ENCODE measurements around the gene PNCK.

The PNCK gene

DNA sequence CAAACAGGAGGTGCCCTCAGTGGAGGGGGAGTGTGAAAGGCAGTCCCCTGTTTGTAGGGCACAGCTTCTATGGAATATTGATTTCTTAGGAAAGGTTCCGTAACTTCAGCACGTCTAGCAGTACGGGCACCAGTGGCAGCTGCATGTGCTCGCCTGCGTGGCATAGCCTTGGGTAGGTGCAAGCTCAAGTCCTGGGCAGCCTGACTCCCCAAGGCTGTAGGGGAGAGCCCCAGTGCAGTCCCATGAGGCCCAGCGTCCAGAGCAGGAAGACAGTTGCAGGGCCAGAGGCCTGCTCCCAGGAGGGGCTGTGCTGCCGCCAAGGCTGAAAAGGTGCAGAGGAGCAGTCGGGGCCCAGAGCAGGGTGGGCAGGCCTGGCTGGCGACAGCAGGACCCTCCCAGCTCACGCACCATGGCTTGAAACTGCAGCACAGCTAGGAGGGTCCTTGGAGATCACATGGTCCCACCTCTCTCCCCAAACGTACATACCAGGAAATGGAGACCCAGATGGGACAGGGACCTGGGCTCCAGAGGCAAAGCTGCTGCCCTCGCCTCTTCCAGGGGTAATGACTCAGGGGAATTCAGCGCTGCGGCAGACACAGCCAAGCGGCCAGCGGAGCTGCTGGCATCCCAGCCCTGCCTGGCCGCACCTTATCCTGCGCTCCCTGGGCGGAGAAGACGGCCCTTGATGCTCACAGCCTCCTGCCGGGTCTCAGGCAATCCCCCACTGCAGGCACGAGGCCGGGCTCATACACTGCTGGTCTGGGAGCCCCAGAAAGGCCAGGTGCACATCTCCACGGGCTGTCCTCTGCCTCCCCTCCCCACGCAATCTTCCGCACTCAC is 32.7 kb downstream of the PNCK start:
- DNase-seq = no peak

DNA sequence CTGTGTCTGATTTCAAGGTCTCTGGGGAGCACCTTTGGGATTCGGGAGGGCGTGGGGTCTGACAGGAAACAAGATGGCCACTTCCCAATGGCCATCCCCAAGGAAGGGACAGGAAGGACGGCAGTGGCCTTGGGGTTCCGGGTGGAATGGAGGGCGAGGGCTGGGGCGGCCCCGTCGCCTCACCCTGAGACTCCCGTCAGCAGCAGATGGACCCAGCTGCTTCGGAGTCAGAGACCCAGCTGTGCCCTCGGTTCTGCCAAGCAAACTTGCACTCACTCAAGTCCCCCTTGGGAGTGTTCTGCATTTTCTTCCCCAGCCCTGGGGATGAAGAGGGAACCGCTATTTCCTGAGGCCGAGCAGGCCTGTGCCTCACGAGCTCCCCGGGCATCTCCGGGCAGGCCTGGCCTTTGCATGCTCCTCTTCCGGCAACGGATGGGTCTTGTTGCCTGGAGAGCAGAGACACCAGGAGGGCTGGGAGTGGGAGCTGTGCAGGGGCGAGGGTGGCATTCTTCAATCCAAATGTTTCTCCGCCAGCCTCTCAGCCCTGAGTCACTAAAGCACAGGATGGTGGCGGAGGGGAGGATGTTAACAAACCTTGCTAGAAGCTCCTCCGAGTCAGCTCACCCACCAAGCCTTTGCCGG is 33.4 kb downstream of the PNCK start:
- DNase-seq = no peak

DNA sequence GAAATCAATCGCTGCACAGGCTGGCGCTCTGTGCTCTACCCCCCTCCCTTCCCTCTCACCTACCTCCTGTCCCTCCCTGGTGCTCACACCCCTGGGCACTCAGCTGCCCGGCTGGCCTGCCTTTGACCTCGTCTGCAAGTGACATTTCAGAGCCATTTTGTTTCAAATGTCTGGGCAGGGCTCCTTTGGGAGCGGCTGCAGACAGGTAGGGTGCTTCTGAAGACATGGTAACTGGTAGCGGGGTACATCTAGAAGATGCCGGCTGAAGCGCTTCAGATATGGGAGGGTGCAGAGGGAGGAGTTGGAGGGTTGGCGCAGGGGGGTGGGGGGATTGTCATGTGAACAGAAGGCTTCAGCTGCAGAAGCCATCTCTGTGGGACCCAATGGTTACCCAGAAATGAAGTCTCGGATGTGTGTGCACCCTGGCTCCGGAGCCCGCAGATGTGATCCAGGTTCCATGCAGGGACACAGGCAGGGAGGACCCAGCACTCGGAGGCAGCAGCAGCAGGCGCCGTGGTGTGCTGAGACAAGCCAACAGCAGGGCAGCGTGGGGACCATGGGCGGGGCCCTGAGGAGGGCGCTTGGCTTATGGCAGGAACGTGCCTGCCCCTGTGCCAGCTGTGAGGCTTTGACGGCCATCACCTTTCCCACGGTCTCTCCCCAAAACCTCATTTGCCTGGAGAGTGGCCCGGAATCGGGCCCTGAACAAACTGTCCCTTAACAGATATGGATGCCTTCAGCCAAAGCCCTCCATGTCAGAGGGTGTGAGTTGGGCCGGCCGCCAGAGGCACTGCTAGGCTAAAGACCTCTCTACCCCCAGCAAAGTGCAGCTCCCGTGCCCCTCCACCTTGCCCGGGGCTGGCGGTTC is 34.2 kb downstream of the PNCK start:
- DNase-seq = no peak

DNA sequence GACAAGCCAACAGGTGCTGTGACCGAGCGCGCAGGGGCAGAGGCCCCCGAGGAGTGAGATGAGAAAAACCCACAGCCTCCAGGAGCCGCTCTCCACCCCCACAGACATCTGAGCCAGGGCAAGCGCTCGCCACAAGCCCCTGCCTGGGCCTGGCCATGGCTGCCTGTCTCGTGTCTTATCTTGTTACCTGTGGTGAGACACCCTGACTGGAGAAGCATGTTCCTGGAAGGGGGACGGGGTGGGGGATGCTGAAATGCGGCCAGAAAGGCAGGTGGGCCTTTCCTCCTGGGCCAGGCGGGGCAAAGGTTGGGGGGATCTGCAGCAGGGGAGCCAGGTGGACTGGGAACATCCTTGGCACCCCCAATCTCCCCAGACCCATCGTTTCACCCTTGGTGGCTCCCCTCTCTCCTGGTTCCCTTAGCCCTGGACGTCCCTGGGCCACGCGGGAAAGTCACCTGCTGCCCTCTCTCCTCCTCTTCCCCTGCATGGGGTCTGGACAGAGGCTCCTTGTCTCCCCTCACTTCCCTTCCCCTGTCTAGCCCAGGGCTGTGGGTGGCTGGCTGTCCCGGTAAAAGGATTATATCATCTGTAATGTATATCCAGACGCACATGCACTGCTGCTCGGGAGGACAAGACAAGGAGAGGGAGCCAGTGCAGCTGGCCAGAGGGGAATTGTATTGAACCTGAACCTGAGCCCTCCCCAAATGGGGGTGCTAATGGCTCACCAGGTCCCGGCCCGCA is 35.0 kb downstream of the PNCK start:
- no peak for DNase-seq

DNA sequence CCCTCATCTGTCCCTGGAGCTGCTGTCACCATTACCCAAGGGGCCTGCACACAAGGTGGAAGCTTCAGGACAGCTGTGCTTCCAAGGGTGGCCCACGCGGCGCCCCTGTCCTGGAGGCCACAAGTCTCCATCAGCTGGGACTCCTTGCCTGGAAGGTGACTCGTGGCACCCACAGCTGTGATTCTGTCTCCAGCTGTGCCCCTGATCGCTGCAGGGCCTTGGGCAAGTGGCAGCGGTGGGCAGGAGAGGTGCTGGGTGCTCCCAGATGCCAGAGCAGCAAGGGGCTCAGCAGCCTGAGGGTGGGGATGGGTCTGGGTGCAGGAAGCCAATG is 35.6 kb downstream of the PNCK start:
- DNase-seq = no peak

DNA sequence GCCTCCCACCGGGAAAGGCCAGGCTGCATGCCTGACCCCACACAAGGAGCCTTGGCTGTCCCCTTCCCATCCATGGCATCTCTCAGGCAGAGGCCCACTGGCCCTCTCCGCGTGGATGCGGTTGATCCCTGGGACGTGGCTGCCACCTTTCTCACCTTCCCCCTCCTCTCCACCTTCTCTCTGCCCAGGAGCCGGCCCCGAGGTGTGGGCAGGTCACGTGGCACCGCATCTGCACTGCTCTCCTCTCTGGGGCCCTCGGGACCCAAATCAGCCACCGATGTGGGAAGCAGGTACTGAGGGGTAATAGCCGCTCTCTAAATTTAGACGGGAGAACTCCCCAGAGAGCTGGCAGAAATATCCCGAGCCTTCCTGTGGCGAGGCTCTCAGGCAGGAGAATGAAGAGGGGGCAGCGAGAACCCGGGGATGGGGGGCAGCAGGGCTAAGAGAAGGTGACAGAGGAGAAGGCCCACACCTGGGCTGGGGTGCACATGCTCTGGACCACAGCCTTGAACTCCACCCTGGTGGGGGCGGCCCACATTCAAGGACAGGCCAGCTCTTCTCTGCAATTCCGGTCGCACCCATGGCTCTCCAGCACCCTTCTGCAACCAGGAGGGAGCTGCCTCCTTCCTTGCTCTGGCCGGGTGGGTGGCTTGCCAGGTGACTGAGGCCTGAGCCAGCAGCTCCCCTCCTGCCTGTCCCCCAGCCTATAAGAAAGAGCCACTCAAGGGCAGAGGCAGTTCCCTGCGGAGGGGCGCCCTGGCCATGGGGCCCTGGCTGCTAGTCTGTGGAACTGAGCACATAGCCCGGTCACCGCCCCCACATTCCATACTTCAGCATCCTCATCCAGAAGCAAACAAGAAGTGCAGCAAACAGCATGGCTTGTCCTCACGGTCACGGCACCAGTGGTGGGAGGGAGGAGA is 36.2 kb downstream of the PNCK start:
- DNase-seq = no peak

DNA sequence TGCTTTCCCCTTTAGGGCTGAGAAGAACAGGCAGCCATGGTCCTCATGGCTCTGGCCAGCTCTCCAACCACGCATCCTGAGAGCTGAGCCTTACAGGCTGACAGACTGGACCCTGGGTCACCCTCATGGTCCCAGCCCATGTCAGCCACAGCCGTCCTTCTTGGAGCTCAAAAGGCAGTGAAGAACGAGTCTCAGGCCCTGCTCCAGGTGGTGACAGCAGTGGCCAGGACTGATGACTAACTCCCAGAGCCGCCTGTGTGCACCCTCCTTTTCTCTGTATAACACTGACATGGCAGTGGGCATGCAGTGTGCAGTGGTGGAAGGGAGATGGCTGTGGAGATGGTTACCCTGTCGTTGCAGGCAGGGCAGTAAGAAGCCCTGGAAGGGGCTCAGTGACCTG is 36.9 kb downstream of the PNCK start:
- no peak for DNase-seq

DNA sequence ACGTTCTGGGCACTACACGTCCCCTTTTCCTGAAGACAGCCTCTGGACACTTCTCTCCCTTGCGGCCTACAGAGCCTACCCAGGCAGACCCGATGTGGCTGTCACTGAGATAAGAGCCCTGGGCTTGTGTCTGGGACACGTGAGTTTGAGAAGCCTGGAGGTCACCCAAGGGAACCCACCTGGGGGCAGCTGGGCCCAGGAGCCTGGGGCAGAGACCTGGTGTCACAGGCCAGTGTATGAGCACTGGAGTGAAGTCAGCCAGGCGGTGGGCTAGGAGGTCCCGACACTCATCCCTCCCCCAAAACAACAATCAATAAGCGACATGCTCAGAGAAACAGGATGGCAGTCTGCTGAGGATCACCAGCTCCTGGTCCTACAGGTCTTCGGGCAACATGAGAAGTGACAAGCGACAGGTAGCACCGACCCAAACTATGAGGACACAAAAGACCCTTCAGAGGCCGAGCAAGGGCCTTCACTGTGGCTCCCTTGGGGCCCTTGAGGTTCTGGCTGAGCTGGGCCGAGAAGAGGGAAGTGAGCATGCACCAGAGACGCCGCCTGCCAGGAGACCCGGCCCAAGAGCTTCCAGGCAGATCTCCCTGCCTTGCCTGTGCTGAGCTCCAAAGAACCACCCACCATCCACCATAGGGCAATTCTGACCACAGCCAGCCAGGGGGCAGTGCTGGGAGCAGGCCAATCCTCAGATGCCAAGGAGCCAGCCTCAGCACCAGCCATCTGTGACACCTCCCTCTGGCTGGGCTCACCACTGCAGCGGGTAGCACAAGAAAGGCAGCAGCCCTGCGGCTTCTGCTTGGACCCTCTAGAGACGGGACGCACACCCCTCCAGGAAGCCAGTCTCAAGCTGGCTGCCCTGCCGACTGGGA is 37.6 kb downstream of the PNCK start:
- DNase-seq = peak; percentile 19

DNA sequence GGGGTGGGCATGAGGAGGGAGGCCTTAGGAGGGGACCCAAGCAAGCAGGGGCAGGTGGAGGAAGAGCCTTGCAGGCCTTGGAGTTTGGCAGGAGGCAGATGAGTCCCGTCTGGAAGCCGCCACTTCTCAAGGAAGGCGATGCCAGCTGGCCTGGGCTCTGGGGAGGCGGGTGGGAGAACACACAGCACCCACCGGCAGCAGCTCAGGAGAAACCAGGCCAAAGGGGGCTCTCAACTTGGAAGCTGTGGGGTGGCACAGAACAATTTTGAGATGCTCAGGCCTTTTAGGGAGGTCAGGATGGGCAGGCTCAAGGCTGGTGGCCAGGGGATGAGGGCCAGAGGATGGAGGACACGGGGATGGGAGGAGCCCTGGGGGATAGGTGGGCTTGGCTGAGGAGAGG is 38.2 kb downstream of the PNCK start:
- DNase-seq = no peak

DNA sequence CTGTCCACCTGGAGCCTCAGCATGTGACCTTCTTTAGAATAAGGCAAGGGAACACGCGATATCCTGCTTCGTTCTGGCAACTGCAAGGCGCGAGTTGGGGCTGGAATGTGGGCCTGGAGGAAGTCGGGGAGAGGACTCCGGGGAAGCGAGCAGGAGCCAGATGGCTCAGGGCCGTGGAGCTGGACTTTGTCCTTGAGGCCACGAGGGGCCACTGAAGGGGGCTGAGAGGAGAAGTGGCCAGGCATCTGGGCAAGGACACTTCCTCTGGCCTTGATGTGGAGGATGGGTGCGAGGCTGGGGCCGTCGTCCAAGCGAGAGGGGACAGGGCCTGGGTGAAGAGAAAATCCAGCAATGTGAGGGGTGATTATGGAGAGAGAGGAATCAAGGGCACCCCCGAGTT is 38.8 kb downstream of the PNCK start:
- DNase-seq = no peak

DNA sequence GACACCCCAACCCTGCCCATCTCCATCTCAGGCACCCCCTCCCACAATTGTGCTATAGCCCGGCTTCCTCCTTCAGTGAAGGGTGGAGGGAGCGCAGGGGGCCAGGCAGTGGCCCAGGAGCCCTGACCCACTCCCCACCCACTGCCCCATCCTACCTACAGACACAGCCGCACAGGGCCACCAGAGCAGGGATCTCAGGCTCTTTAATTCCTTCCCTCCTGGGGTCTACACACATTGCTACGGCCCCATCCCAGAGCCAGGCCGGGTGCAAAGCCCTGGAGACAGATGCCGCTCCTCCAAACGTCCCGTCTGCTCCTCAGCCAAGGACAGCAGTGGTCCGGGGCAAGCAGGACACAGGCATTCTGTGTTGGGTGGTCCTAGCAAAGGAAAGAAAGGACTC is 39.4 kb downstream of the PNCK start:
- DNase-seq = no peak

DNA sequence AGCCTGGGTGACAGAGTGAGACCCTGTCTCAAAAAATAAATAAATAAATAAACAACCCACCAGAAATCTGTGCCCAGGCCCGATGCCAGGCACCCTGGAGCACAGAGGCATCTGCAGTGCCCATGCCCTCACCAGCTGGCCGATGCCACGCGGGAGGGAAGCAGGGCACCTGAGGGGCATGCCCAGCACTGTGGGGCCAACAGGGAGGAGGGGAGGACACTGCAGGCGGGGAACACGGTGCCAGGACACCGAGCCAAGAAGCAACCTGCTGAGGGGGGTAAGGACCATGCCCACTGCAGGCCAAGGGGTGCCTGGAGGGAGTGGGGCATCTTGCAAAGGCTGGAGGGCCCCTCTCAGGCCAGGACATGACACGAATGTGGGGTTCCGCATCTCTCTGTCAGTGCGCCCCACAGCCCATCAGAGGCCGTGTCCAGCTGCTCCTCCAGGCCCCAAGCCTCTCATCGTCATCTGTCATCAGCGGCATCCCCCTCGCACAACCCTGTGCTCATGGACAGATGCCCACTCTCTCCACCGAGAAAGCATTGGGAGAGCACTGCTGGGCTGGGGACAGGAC is 39.9 kb downstream of the PNCK start:
- DNase-seq = no peak

DNA sequence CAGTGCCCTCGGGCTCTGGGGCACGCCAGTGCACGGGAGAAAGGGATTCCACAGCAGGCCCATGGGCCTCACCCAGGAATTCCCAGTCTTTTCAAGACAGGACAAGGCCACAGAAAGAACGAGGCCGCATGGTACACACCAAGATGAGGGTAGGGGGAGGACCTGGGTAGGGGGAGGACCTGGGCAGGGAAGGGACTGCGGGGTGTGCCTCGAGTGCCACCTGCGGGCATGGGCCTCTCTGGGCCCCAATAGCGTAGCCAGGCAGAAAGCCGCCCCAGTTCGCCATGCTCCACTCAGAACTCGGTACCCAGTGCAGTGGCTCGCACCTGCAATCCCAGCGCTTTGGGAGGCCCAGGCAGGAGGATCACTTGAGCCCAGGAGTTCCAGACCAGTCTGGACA is 40.6 kb downstream of the PNCK start:
- DNase-seq = no peak

DNA sequence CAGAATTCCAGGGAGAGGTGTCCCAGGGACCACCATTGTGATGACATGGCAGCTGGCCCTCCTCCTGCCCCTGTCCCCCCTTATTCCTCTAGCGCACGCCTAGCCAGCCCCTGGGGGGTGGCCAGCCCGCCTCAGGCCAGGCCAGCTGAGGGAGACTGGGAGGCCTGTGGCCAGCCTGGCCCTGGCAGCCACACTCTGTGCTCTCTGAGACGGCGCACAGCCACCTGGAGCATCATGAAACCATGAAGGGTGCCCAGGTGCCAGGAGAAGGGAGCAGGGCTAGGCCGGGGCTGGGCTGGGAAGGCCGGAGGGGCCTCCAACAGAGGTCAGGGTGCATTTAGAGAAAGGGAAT is 41.0 kb downstream of the PNCK start:
- no peak for DNase-seq

DNA sequence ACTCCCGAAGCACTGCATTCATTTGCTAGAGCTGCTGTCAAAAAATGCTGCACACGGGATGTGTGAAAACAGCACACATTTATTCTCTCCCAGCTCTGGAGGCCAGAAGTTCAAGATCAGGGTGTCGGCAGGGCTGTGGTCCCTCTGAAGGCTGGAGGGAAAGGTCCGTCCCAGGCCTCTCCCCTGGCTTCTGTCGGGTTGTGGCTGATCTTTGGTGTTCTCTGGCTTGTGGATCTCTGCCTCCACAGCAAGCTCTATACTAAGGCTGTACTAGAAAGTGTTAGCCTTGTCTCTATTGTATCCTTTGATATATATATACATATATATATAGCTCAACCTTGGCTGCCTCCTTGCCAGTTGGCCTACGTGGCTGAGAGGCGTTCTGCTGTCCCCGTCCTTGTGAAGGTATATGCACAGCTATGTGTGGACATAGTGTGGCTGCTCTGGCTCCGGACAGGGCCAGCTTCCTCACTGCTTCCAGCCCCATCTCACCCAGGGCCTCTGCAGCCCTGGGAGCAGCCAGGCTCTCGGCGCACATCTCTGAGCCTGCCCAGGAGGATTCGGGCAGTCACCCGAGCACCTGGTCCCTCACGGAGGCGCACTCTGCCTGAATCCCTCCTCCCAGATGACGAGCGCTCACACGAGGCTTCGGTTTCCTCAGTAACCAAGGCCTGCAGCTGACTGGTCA is 41.6 kb downstream of the PNCK start:
- no peak for DNase-seq

DNA sequence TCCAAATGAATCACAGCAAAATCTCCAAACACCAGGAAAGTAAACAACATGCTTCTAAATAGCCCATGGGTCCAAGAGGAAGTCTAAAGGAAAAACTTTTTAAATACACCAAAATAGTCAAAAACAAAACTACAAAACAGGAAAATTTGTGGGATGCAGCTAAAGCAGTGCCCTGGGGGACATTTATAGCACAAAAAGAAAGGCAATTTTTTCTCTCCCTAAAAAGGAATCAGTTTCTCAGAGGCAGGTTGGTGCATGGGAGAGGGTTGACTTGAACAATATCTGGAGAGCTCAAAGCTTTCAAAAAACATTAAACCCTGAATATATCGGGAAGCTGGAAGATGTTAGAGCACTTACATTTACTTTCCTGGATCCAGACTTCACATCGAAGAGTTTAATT is 42.3 kb downstream of the PNCK start:
- DNase-seq = no peak

DNA sequence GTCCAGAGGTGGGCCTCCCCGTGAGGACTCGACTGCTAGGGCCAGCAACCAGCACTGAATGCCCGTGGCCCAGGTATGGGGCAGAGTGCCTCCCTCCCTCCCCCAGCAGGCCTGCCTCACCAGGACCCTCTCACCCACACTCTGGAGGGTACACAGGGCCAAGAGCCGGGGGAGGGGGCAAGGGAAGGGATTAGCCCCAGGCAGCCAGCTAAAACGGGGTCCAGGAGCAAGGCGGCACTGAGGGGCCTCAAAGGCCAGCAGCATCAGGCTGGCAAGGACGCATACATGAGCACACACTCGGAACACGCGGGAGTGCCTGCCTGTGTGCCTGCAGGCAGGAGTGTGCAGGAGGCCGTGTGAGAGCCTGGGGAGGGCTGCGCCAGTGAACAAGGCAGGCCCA is 44.9 kb downstream of the PNCK start:
- DNase-seq = no peak

DNA sequence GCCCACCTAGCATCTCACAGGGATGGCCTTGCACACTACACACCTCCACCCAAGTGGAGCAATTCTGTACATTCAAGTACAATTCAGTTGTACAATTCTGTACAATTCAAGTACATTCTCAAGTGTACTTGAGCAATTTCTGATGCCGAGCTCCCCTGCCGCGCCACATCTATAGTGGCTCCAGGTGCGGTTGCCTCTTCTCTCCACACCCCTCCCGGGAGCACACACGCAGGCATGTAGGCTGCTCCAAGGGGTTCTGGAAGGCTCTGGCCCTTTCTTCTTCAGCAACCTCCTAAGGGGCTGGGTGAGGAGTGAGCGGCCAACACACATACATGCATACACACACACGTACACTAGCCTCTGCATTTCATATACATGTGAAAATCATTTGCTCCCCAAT is 45.5 kb downstream of the PNCK start:
- DNase-seq = no peak

DNA sequence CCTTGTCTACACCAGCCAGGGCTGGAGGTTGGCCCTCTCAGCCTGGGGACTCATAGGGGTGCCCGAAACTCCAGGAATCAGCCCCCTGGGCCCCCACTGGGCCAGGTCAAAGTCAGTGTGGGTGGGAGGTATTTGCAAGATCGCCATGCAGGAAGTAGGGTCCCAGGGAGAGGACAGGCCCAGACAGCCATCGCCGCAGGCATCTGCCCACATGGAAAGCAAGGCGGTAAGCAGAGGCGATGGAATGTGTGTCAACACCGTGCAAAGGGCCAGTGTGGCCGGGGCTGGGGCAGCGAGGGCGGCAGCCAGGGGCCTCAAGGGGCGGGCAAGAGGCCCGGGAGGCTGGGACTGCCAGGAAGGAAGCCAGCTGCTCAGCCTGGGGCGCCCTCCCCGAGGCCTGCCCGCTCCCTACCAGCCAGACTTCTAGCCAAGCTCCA is 45.9 kb downstream of the PNCK start:
- DNase-seq = no peak

Measured in fibroblast of skin of back (primary cell).